ENCODE measurements around the gene TRAK2.
"Not testable (repeated sequence)": the region's sequence is repeated elsewhere in the genome, so short reads cannot be mapped to it uniquely, and the experiment has no call there.

DNA sequence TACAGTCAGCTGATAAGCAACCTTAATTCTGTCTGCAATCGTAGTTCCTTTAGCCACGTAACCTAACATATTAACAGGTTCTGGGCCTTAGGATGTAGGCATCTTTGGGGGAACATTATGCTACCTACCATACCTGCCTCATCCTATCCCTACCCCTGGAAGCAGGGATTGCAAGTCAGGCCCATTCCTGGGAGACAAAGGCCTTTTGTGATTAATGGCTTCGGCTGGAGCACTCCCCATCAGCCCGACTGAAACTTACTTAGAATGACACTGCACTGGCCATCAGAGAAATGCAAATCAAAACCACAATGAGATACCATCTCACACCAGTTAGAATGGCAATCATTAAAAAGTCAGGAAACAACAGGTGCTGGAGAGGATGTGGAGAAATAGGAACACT is 32.5 kb upstream of the TRAK2 start:
- TF ChIP-seq ZFP62 (CRISPR knock-in tag; IDR thresholded peaks at IDR 0.05); SMC3 (IDR thresholded peaks at IDR 0.05; ENCODE audit: low read length); ZNF441 (CRISPR knock-in tag; IDR thresholded peaks at IDR 0.05; ENCODE audit: borderline replicate concordance); ZNF274 (CRISPR knock-in tag; IDR thresholded peaks at IDR 0.05); ZMYM4 (CRISPR knock-in tag; IDR thresholded peaks at IDR 0.05); ZNF264 (CRISPR knock-in tag; IDR thresholded peaks at IDR 0.05); ZKSCAN1 (IDR thresholded peaks at IDR 0.05; ENCODE audit: low read length); JUND (CRISPR knock-in tag; IDR thresholded peaks at IDR 0.05); NFRKB (IDR thresholded peaks at IDR 0.05); SMAD9 (CRISPR knock-in tag; IDR thresholded peaks at IDR 0.05): not testable (repeated sequence)
- TF ChIP-seq, protein P1, sequence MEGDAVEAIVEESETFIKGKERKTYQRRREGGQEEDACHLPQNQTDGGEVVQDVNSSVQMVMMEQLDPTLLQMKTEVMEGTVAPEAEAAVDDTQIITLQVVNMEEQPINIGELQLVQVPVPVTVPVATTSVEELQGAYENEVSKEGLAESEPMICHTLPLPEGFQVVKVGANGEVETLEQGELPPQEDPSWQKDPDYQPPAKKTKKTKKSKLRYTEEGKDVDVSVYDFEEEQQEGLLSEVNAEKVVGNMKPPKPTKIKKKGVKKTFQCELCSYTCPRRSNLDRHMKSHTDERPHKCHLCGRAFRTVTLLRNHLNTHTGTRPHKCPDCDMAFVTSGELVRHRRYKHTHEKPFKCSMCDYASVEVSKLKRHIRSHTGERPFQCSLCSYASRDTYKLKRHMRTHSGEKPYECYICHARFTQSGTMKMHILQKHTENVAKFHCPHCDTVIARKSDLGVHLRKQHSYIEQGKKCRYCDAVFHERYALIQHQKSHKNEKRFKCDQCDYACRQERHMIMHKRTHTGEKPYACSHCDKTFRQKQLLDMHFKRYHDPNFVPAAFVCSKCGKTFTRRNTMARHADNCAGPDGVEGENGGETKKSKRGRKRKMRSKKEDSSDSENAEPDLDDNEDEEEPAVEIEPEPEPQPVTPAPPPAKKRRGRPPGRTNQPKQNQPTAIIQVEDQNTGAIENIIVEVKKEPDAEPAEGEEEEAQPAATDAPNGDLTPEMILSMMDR (CRISPR knock-in tag; IDR thresholded peaks at IDR 0.05) = not testable (repeated sequence)
- TF ChIP-seq, protein P2, sequence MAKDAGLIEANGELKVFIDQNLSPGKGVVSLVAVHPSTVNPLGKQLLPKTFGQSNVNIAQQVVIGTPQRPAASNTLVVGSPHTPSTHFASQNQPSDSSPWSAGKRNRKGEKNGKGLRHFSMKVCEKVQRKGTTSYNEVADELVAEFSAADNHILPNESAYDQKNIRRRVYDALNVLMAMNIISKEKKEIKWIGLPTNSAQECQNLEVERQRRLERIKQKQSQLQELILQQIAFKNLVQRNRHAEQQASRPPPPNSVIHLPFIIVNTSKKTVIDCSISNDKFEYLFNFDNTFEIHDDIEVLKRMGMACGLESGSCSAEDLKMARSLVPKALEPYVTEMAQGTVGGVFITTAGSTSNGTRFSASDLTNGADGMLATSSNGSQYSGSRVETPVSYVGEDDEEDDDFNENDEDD (CRISPR knock-in tag; IDR thresholded peaks at IDR 0.05; ENCODE audit: borderline replicate concordance) = not testable (repeated sequence)
- TF ChIP-seq, protein P3, sequence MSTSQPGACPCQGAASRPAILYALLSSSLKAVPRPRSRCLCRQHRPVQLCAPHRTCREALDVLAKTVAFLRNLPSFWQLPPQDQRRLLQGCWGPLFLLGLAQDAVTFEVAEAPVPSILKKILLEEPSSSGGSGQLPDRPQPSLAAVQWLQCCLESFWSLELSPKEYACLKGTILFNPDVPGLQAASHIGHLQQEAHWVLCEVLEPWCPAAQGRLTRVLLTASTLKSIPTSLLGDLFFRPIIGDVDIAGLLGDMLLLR (CRISPR knock-in tag; IDR thresholded peaks at IDR 0.05) = not testable (repeated sequence)

Measured in HepG2 (cell line).